MM.1S (cell line): Measurements from ENCODE around the gene KIAA0319L.

Experiments
- CTCF ChIP-seq: fragments of 300-600 bp; sonication (generic); IDR thresholded peaks from 2 replicates; pipeline ENCODE4 v1.5.1; 2016; ENCODE audit warnings: antibody characterized with exemption, low read length, mixed read lengths
- EZH2 ChIP-seq: fragments of 300-600 bp; sonication (generic); optimal IDR thresholded peaks from 2 replicates; pipeline ENCODE3; 2017; ENCODE audit warnings: low read depth, mild to moderate bottlenecking, antibody characterized with exemption, low read length, mixed read lengths

GRCh38 chr1:35559317-35559944 is 2.2 kb upstream of the KIAA0319L start:
- TF ChIP-seq CTCF (no peak), EZH2 (no peak)
